Aorta (tissue), 5 donors: ENCODE results near the gene ST6GALNAC6. TPM values are rescaled to one million over a fixed set of nuclear protein-coding genes. Genes with fewer than 3 reads are reported as not detected.

Experiments used
- ATAC-seq: fragments of 200-7000 bp; cut with Tn5 transposase; one replicate; pipeline ENCODE4 v1.9.1; 2022; ENCODE audit warnings: moderate library complexity; ENCODE audit not compliant: low FRiP score
- DNase-seq, 2 donors: peaks; one replicate each; pipeline ENCODE4 v3.0.0-alpha.2; 2020
- H3K27ac ChIP-seq, 2 donors: one replicate each; pipeline ENCODE4 v1.5.1; 2013; ENCODE audit warnings: low read length in 2 of 2, mild to moderate bottlenecking in 2 of 2, moderate library complexity in 2 of 2, control low read depth in 1 of 2, inconsistent platforms in 1 of 2, low read depth in 1 of 2
- H3K27me3 ChIP-seq, 2 donors: one replicate each; pipeline ENCODE4 v1.6.1; 2013; ENCODE audit warnings: control low read depth in 1 of 2, low read length in 1 of 2, mild to moderate bottlenecking in 1 of 2, moderate library complexity in 1 of 2; ENCODE audit not compliant: insufficient read depth in 2 of 2, control insufficient read depth in 1 of 2
- H3K36me3 ChIP-seq, 2 donors: one replicate each; pipeline ENCODE4 v1.6.1; 2013; ENCODE audit warnings: control low read depth in 1 of 2, low read length in 1 of 2, mild to moderate bottlenecking in 1 of 2; ENCODE audit not compliant: insufficient read depth in 2 of 2, control insufficient read depth in 1 of 2
- H3K4me1 ChIP-seq, 2 donors: one replicate each; pipeline ENCODE4 v1.6.1; 2013; ENCODE audit warnings: low read length in 2 of 2, control low read depth in 1 of 2, mild to moderate bottlenecking in 1 of 2, moderate library complexity in 1 of 2; ENCODE audit not compliant: insufficient read depth in 2 of 2, control insufficient read depth in 1 of 2
- H3K4me3 ChIP-seq, 2 donors: one replicate each; pipeline ENCODE4 v1.5.1; 2013; ENCODE audit warnings: low read length in 2 of 2, control low read depth in 1 of 2, mild to moderate bottlenecking in 1 of 2
- H3K9me3 ChIP-seq: one replicate; pipeline ENCODE4 v1.6.1; 2013; ENCODE audit warnings: mild to moderate bottlenecking, low read length; ENCODE audit not compliant: control insufficient read depth
- WGBS, 2 donors: extraction: QIAGEN DNeasy Blood & Tissue Kit; methylation state at CpG; one replicate each; pipeline ENCODE4 v1.1.7; 2013; 5-methylcytosine and 5-hydroxymethylcytosine counted together
- intact Hi-C, 2 donors: fragments of 100-400 bp; cut with DNase I; formaldehyde crosslinking; loops; one replicate each; pipeline versions ENCODE4 v1.14.2 to v1.15.0; 2022
- polyA plus RNA-seq, 2 donors: library from polyadenylated mRNA; stranded (reverse); fragments of 200-250 nt; gene quantifications; one replicate each; pipeline ENCODE4 v1.2.3, GENCODE V29; 2013
- total RNA-seq, 2 donors: library from RNA; stranded (reverse); fragmentation: NEBNext Ultra II Directional; extraction: Animal tissue kit (Norgen Biotek cat#: 25700); gene quantifications; one replicate each; pipeline ENCODE4 v1.2.1, GENCODE V29; 2021
- donor health status: healthy with polysubstance abuse.
- donor health status: Bipolar disorder and iron deficiency.
- donor health status: DM: no; HTN: no; CAD: no.
- donor health status: DM: no; HTN: no; CAD: no.
- donor health status: DM: yes; HTN: yes; CAD: no.

The ST6GALNAC6 gene
- total and polyA plus RNA-seq, 4 donors: 103 to 176 (median 125) TPM

- Histone ChIP-seq H3K36me3 (peaks cover 5 to 18% of the 10 kb centered on the region in 2 donors), H3K27ac (peak overlapping the region; percentile 20 to 62), H3K27me3 (no peaks in the 10 kb centered on the region), H3K9me3 (peaks cover 1% of the 10 kb centered on the region), H3K4me3 (peak overlapping the region in 1 of 2 donors; percentile 5), H3K4me1 (no peaks in the 10 kb centered on the region)
- WGBS, 2 donors: 57 to 65% methylated on average over 16 of the region's 16 CpGs
- intact Hi-C loops: loop anchor here in 1 of 2 donors (5.0 kb wide), 1 partner anchor 34 kb away; no protein-coding TSS in a partner anchor
- no peak for ATAC-seq
- DNase-seq: no peak
Observed at GRCh38 chr9:127896395-127897192, 2.8 kb downstream of the ST6GALNAC6 start.

GRCh38 chr9:127895811-127896210 is 3.6 kb downstream of the ST6GALNAC6 start:
- WGBS, 2 donors: 97% methylated on average over 8 of the region's 8 CpGs
- Histone ChIP-seq H3K27ac (no peak overlapping the region), H3K27me3 (no peaks in the 10 kb centered on the region), H3K36me3 (peaks cover 5 to 20% of the 10 kb centered on the region in 2 donors), H3K9me3 (peaks cover 1% of the 10 kb centered on the region), H3K4me3 (no peak overlapping the region), H3K4me1 (no peaks in the 10 kb centered on the region)
- intact Hi-C loops: loop anchor here in 1 of 2 donors (5.0 kb wide), 1 partner anchor 34 kb away; no protein-coding TSS in a partner anchor
- no peak for DNase-seq
- ATAC-seq: no peak

DNA sequence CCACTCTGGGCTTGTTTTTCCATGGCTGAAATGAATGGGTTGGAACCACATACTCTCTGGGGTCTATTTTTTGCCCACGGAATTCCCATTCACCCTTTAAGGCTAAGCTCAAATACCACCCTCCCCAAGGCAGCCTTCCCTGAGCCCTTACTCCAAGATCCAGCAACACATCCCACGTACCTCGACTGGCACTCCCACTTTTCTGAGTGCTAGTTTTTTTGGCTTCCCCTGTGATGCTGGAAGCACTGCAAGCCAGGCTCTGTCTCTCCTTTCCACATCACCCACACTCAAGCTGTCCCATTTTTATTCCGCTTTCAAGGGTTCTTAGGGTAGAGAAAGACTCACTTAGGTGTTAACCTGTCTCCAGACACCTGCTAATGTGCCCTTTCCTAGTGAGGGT is 6.0 kb downstream of the ST6GALNAC6 start:
- Histone ChIP-seq H3K36me3 (peaks cover 5 to 25% of the 10 kb centered on the region in 2 donors), H3K27ac (no peak overlapping the region), H3K27me3 (no peaks in the 10 kb centered on the region), H3K4me3 (no peak overlapping the region), H3K9me3 (peaks cover 1% of the 10 kb centered on the region), H3K4me1 (no peaks in the 10 kb centered on the region)
- intact Hi-C loops: no loop called here
- WGBS, 2 donors: 96 to 97% methylated on average over 4 of the region's 4 CpGs
- DNase-seq (no peak), ATAC-seq (no peak)

DNA sequence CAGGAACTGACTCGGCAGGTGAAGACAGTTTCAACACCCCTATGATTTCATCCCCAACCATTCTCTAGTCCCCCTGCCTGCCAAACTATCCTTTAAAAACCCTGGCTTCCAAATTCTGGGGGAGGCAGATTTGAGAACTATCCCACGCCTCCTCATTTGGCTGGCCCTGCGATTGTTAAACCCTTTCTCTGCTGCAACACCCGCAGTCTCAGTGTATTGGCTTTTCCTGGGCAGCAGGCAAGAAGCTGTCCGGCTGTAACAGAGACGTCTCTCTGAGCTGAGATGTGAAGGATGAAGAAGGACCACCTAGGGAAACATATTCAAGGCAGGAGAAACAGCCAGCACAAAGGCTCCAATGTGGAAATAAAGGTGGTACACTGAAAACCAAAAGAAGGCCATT is 6.6 kb downstream of the ST6GALNAC6 start:
- Histone ChIP-seq H3K9me3 (peaks cover 1% of the 10 kb centered on the region), H3K27ac (no peak overlapping the region), H3K27me3 (no peaks in the 10 kb centered on the region), H3K36me3 (peaks cover 5 to 25% of the 10 kb centered on the region in 2 donors), H3K4me1 (no peaks in the 10 kb centered on the region), H3K4me3 (no peak overlapping the region)
- DNase-seq: no peak
- intact Hi-C loops: no loop called here
- ATAC-seq: no peak
- WGBS, 2 donors: 85 to 97% methylated on average over 6 of the region's 6 CpGs

- DNase-seq (no peak), ATAC-seq (no peak)
- Histone ChIP-seq H3K36me3 (peaks cover 5 to 27% of the 10 kb centered on the region in 2 donors), H3K9me3 (peaks cover 1% of the 10 kb centered on the region), H3K27me3 (no peaks in the 10 kb centered on the region), H3K27ac (no peak overlapping the region), H3K4me1 (no peaks in the 10 kb centered on the region), H3K4me3 (no peak overlapping the region)
- intact Hi-C loops: no loop called here
- WGBS, 2 donors: 79 to 86% methylated on average over 3 of the region's 3 CpGs
Observed at GRCh38 chr9:127890053-127890452, 9.3 kb downstream of the ST6GALNAC6 start.

DNA sequence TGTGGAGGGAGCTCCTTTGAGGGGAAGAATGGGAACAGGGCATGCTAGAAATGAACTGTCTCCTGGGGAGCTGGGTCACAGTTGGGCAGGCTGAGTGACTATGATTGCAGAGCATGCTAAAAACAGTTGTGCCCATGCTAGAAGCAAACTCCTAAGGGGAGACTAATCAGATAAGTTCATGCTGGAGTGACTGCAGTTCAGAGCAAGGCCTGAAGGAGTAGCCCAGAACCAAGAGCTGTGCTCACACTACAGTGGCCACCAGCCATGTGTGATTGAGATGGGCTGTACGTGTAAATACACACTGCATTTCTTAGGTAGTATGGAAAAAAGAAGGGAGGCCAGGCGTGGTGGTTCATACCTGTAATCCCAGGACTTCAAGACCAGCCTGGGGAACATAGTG is 11.6 kb downstream of the ST6GALNAC6 start:
- Histone ChIP-seq H3K4me3 (no peak overlapping the region), H3K36me3 (peaks cover under 1 to 13% of the 10 kb centered on the region in 2 donors), H3K27ac (no peak overlapping the region), H3K4me1 (no peaks in the 10 kb centered on the region), H3K27me3 (no peaks in the 10 kb centered on the region), H3K9me3 (no peaks in the 10 kb centered on the region)
- 79 to 86% methylated on average over 2 of the region's 2 CpGs for WGBS, 2 donors
- intact Hi-C loops: no loop called here
- ATAC-seq (no peak), DNase-seq (no peak)

DNA sequence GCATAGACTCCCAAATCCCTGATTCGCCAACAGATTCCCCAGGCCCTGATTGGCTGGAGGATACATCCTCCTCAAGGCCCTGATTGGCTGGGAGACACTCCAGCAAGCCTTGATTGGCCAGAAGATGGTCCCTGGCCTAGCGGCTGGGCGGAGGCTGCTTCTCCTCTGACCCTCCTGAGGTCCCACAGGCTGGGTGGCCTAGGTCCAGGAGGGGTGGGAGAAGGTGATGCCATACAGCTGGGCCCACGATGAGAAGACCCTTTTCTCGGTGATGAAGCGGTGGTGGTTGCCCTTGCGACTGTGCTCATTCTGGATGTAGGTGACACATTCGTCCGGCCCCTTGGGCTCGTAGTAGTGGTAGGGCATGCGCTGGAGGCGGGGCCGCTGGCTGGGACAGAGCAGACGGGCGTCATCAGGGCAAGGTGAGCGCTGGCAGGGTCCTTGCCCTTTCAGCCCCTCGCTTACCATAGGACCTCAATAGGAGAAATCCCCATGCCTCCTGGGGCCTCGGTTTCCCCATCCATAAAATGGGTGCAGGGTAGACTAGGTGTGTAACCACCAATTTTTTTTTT is 12.9 kb downstream of the ST6GALNAC6 start:
- Histone ChIP-seq H3K27me3 (no peaks in the 10 kb centered on the region), H3K9me3 (no peaks in the 10 kb centered on the region), H3K36me3 (peaks cover 0 to 11% of the 10 kb centered on the region in 2 donors), H3K4me3 (no peak overlapping the region), H3K27ac (no peak overlapping the region), H3K4me1 (no peaks in the 10 kb centered on the region)
- intact Hi-C loops: no loop called here
- ATAC-seq (no peak), DNase-seq (peak in 1 of 2 donors; percentile 69)
- 95 to 96% methylated on average over 18 of the region's 18 CpGs for WGBS, 2 donors

DNA sequence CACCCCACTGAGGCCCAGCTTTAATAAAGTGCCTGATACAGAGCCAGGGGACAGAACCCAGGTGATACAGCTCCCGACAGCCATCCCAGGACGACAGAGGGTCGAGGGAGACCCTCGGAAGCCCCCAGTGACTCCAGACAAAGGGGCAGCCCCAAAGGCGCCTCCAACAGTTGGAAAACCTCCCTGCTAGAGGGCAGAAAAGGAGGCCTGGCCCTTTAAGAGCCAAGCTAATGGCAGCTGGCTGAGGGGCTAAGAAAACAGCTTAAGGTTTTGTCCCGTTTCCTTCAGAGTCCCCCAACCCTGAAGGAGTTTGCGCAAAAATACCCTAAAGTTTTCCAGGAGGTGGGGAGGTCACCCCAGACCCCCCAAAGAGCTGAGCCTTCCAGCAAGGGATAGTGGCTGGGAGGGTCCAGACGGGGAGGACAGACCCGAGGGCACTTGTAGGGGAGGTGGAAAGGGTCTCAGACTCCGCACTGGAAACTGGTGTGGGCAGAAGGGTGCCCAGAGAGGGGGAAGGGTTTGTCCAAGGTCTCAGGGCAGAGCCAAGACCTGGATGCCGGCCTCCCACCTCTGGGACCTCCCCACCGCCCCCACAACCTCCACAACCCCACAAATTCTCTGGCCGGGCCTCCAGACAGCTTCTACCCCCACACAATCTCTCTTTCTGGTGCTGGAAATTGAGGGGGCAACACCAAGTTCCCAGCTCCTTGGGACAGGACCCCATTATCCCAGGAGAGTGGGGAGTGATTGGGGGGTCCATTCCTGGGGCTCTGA is 13.7 kb downstream of the ST6GALNAC6 start:
- Histone ChIP-seq H3K9me3 (no peaks in the 10 kb centered on the region), H3K36me3 (peaks cover 0 to 7% of the 10 kb centered on the region in 2 donors)

More for the DNA sequence above, 13.7 kb downstream of the ST6GALNAC6 start:
- Histone ChIP-seq H3K4me3 (no peak overlapping the region), H3K27ac (no peak overlapping the region), H3K4me1 (no peaks in the 10 kb centered on the region), H3K27me3 (no peaks in the 10 kb centered on the region)
- WGBS, 2 donors: 77 to 79% methylated on average over 13 of the region's 13 CpGs
- intact Hi-C loops: no loop called here
- no peak for DNase-seq
- no peak for ATAC-seq
